HUES6 (cell line): ENCODE data around the gene SPAG16.

Source experiments
- H3K27ac ChIP-seq: 2 replicates; pipeline ENCODE4 v1.7.0; 2013; ENCODE audit warnings: low read depth, mild to moderate bottlenecking, low read length, inconsistent platforms
- H3K27me3 ChIP-seq: 2 replicates; pipeline ENCODE4 v1.6.1; 2013; ENCODE audit warnings: low read length; ENCODE audit not compliant: control insufficient read depth, insufficient read depth
- H3K36me3 ChIP-seq: 2 replicates; pipeline ENCODE4 v1.6.1; 2013; ENCODE audit warnings: low read length; ENCODE audit not compliant: control insufficient read depth, insufficient read depth
- H3K4me1 ChIP-seq: 2 replicates; pipeline ENCODE4 v1.6.1; 2013; ENCODE audit warnings: low read length; ENCODE audit not compliant: control insufficient read depth, insufficient read depth
- H3K4me3 ChIP-seq: 2 replicates; pipeline ENCODE4 v1.5.1; 2013; ENCODE audit warnings: low read depth, low read length
- H3K9ac ChIP-seq: one replicate; pipeline ENCODE4 v1.6.1; 2013; ENCODE audit warnings: mild to moderate bottlenecking, low read length
- H3K9me3 ChIP-seq: 2 replicates; pipeline ENCODE4 v1.6.1; 2013; ENCODE audit warnings: low read depth, low read length; ENCODE audit not compliant: control insufficient read depth, insufficient read depth

The SPAG16 gene

DNA sequence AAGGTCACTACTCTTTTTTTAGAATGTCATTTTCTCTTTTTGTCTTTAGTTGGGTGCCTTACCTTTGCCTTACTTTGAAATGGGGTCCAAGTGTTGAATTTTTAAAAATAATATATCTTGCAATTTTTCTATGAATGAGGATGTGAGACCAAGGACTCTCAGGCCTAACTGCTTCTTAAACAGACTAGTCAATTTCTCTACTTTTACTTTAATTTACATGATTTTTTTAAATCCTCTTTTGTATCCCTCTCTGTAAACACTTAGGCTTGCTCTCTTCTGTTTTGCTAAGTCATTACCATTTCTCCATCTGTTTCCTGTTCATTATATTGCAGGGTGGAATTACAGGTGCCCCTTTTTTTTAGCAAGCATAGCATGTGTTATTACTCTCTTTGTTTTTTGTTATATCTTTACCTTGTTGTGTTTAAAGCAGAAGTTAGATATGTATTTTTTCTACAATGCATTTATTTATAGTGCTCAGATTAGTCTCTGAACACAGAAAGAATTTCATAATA, 261.8 kb downstream of the SPAG16 start:
- H3K36me3 ChIP-seq, result no peaks in the 10 kb centered on the region

DNA sequence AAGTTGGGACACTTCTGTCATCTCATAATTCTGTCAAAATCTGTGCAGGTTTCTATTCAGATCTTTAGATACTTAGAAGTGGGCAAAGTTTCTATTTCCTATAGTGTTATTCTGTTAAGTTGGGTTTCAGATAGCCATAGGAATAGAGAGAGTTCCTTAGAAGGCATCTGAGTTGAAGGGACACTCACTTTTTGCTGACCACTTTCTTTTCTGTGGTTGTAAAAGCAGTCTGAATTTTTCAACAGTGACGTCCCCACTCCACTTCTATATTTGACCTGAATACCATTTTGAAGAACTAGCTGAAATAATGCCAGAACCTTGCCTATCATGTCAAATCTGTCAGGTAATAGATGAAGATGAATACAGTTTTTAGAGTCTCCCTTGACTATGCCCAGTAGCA, 267.3 kb downstream of the SPAG16 start:
- Histone ChIP-seq H3K27ac (no peak overlapping the region), H3K27me3 (no peaks in the 10 kb centered on the region), H3K4me3 (no peak overlapping the region), H3K36me3 (no peaks in the 10 kb centered on the region), H3K9ac (no peak overlapping the region), H3K9me3 (no peaks in the 10 kb centered on the region), H3K4me1 (no peaks in the 10 kb centered on the region)

More for the DNA sequence above, 261.8 kb downstream of the SPAG16 start:
- Histone ChIP-seq H3K27me3 (no peaks in the 10 kb centered on the region), H3K27ac (no peak overlapping the region), H3K4me1 (0 out of 2 replicates have a peak, but pooled peaks cover 3% of the 10 kb centered on the region), H3K4me3 (no peak overlapping the region), H3K9me3 (no peaks in the 10 kb centered on the region), H3K9ac (no peak overlapping the region)

DNA sequence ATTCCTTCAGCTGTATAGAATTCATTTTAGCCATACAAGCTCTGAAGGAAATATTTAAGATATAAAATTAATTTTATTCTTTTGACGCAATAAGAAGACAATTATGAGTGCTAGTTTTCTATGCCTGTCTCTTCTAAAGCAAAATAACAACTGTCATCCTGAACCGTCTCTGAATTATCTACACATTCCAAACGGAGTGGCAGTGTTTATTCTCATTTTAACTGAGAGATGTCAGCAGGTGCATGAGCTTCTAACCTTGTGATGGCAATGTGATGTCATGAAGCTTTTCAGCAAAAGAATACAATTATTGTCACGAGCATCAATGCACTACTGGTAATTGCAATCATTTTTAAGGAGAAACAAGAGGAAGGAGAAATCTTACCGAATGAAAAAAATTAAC, 274.8 kb downstream of the SPAG16 start:
- no peaks in the 10 kb centered on the region for H3K36me3 ChIP-seq
- H3K27me3 ChIP-seq, result no peaks in the 10 kb centered on the region
- H3K4me3 ChIP-seq, result no peak overlapping the region
- no peak overlapping the region for H3K9ac ChIP-seq
- H3K27ac ChIP-seq, result no peak overlapping the region
- H3K4me1 ChIP-seq, result no peaks in the 10 kb centered on the region
- no peaks in the 10 kb centered on the region for H3K9me3 ChIP-seq

DNA sequence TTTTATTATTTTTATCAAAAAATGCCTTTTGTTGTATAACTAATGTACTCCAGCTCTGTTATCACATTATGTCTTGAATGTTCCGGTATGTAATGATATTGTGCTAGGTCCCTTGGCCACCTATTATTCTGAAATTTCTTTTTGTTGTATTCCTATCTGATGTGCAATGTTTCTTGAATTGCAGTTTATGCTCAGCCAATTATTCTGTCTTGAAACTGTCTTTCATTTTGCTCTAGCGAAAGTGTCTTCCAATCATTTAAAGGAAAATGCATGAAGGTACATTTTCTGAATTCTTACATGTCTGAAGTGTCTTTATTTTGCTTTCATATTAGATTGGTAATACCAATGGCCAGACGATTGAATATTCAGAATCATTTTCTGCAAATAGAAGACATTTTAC, 277.5 kb downstream of the SPAG16 start:
- H3K27ac ChIP-seq, result no peak overlapping the region
- H3K36me3 ChIP-seq, result no peaks in the 10 kb centered on the region
- H3K27me3 ChIP-seq, result no peaks in the 10 kb centered on the region
- no peak overlapping the region for H3K4me3 ChIP-seq
- no peak overlapping the region for H3K9ac ChIP-seq
- no peaks in the 10 kb centered on the region for H3K4me1 ChIP-seq
- no peaks in the 10 kb centered on the region for H3K9me3 ChIP-seq

DNA sequence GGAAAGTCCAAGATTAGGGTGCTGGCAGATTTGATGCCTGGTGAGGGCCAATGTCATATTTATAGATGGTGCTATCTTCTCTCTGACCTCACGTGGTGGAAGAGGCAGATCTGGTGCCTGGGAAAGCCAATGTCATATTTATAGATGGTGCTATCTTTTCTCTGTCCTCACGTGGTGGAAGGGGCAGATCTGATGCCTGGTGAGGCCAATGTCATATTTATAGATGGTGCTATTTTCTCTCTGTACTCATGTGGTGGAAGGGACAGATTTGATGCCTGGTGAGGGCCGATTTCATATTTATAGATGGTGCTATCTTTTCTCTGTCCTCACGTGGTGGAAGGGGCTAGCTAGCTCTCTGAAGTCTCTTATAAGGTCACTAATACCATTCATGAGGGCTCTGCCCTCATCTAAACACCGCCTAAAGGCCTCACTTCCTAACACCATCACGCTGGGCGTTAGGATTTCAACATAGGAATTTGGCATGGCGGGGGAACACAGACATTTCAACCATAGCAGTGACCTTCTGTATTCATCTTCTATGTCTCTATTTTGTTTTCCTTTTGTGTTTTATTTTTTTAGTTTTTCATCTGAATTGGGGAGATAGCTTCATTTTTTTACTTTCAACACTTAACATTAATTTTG, 278.4 kb downstream of the SPAG16 start:
- no peaks in the 10 kb centered on the region for H3K9me3 ChIP-seq
- no peaks in the 10 kb centered on the region for H3K36me3 ChIP-seq
- no peak overlapping the region for H3K9ac ChIP-seq
- H3K4me1 ChIP-seq, result no peaks in the 10 kb centered on the region
- H3K27me3 ChIP-seq, result no peaks in the 10 kb centered on the region
- H3K4me3 ChIP-seq, result no peak overlapping the region
- H3K27ac ChIP-seq, result no peak overlapping the region

DNA sequence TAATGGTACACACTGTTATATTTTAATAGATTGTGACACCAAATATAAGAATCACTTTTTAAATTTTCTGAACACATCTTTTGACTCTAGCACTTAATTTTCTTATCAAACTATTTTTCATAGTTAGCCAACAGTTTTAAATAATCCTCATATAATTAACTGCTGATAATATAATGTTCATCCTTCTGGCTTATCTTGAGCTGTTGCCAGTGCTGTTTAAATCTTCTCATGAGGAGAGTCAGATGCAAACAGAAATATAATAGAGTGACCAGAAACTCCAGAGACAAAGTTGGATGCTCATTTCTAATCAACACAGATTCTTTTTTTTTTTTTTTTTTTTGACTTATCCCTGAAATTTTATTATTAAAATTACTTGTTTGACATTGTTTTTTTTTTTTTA, 282.6 kb downstream of the SPAG16 start:
- Histone ChIP-seq H3K27me3 (no peaks in the 10 kb centered on the region), H3K4me1 (no peaks in the 10 kb centered on the region), H3K36me3 (no peaks in the 10 kb centered on the region), H3K4me3 (no peak overlapping the region), H3K27ac (no peak overlapping the region), H3K9me3 (no peaks in the 10 kb centered on the region), H3K9ac (no peak overlapping the region)

DNA sequence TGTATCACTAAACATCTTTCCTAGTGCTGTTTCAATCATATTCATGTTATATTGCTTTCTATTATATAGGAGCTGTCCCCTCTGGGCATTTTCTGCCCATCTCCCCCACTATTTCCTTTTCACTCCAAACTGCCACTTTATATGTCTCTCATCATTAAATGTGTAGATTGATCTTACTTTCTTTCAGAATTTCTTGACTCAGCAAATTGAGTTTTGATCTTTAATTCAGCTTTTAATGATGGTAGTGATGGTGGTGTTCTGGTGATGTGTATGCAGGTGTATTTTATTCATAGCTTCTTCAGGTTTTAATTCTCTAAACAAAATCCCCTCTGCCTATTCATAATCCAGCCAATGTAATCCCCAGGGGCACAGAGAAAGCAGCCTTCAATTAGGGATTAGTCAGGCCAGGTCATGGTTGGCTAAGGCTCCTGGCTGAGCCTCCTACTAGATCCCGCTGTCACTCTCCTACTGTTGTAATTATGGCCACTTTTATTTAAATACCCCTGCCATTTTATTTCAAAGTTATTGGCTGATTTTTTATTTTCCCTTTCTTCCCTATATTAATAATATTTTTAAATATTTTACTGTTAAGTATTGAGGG, 325.4 kb downstream of the SPAG16 start:
- Histone ChIP-seq H3K27ac (no peak overlapping the region), H3K9me3 (no peaks in the 10 kb centered on the region), H3K4me1 (no peaks in the 10 kb centered on the region), H3K4me3 (no peak overlapping the region), H3K36me3 (no peaks in the 10 kb centered on the region), H3K27me3 (no peaks in the 10 kb centered on the region), H3K9ac (no peak overlapping the region)

DNA sequence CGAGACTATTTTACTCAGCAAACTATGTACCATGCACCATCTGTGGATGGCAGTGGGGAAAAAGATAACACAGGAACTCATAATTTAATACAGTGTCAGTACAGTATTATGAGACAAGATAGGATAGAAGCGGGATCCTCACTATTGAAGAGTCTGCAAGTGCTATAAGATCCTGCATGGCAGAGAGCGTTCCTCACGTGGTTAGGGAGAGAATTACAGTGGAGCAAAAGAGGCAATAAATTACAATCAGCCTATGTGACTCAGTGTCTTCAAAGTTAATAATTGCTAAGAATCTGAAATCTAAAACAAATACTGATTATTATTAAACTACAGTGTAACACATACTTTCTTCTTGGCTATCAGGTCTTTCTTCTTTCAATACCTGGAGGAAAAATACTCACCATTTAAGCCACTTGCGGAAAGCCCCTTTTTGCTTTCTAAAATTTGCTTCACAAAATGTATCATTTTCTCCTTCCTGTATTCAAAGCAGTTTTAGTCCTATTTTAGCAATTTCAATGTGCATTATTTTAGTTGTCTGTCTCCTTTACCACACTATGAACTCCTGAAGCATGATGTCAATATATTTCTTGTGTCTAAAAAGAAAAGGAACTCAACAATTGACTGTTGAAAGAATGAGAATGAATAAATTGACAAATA, 342.9 kb downstream of the SPAG16 start:
- Histone ChIP-seq H3K9me3 (no peaks in the 10 kb centered on the region), H3K27me3 (no peaks in the 10 kb centered on the region), H3K9ac (no peak overlapping the region), H3K36me3 (no peaks in the 10 kb centered on the region), H3K4me3 (no peak overlapping the region), H3K27ac (no peak overlapping the region), H3K4me1 (no peaks in the 10 kb centered on the region)

DNA sequence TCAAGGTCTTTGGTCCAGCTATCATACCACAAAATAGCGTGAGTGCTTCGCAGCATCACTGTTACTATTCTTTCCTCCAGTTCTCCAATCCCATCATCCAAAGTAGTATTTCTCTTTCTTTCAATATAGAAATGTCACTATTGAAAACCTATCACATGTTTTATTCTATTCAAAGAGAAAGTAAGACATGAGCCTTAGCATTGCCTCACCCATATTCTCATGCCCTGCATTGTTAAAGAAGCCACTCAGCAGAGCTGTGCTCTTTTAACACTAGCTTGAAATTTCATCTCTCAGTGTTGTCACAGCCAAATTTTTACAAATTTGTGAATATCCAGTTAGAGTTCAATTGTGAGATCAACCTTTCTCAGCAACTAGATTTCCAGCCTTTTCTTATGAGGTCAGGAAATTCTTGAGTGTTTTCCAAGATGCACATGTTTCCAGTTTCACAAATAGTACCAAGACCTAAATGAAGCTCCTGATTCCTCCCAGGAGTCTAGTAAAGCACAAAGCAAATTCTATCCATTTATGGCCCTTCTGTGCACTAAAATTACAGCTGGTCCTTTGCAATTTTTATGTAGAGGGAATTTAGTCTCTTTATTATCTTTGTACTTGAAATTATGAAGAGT, 343.7 kb downstream of the SPAG16 start:
- H3K9ac ChIP-seq, result no peak overlapping the region

DNA sequence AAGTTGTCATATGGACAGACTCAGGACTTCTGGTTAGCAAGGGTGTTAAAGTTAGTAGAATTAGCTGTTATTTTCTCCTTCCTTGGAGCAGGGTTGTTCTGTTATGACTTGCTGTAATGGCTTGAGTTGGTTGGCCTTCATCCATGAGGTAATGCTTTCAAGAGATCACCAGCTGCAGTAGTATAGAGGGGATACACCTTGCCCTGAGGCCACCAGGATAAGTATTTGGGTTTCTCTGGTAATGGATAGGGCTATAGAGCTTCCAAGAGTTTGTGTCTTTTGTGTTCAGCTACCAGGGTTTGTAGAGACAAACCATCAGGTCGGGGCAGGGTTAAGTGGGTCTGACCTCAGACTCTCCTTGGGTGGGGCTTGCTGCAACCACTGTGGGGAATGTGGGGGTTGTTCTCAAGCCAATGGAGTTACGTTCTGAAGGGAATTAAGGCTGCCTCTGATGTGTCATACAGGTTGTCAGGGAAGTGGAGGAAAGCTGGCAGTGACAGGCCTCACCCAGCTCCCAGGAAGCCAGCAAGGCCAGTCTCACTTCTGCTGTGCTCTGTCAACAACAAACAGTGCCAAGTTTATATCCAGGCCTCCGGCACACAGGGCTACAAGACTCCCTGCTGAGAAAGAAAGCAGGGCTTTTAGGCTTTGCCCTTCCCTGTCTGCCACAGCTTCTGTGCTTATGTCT, 356.6 kb downstream of the SPAG16 start:
- Histone ChIP-seq H3K9ac (no peak overlapping the region), H3K36me3 (no peaks in the 10 kb centered on the region), H3K4me1 (no peaks in the 10 kb centered on the region), H3K9me3 (no peaks in the 10 kb centered on the region), H3K4me3 (no peak overlapping the region), H3K27me3 (no peaks in the 10 kb centered on the region), H3K27ac (no peak overlapping the region)

More for the DNA sequence above, 343.7 kb downstream of the SPAG16 start:
- Histone ChIP-seq H3K4me1 (no peaks in the 10 kb centered on the region), H3K27ac (no peak overlapping the region), H3K9me3 (peaks cover 6% of the 10 kb centered on the region; the same call in 1 of the 2 replicates), H3K36me3 (no peaks in the 10 kb centered on the region), H3K27me3 (no peaks in the 10 kb centered on the region), H3K4me3 (no peak overlapping the region)
